ENCODE measurements around the gene SCNN1A. TPM values are rescaled to one million over a fixed set of nuclear protein-coding genes. Genes with fewer than 3 reads are reported as not detected.

SCNN1A gene
- total and polyA plus RNA-seq, 12 donors = 0.11 to 38.0 (median 12.3) TPM

- H3K4me1 ChIP-seq (replicated peaks in 1 of 2) = peaks cover 35 to 91% of the 10 kb centered on the region in 2 donors
- peak in 2 of 7 donors; percentile 15 to 17 for DNase-seq
- H3K27me3 ChIP-seq = no peaks in the 10 kb centered on the region
- H3K36me3 ChIP-seq (replicated peaks in 1 of 2) = peaks cover 0 to 60% of the 10 kb centered on the region in 2 donors
- H3K9me3 ChIP-seq (replicated peaks in 1 of 3) = no peaks in the 10 kb centered on the region
- intact Hi-C loops (cut with DNase I) = loop anchor here (5.0 to 10.0 kb wide), 3 partner anchors 55 to 217 kb away; partner anchors contain the start of gene LTBR (in 1 of the 2)
- peak overlapping the region in 2 of 5 donors; percentile 4 to 51 for H3K27ac ChIP-seq
- H3K4me3 ChIP-seq = no peak overlapping the region
- WGBS, 4 donors = 64 to 71% (median 69%) methylated on average over 29 to 33 of the region's 33 CpGs
- TF ChIP-seq CTCF (IDR thresholded peaks at IDR 0.05) (no peak), POLR2A (IDR thresholded peaks at IDR 0.05) (no peak)
Measured at GRCh38 chr12:6327229-6328041, 47.9 kb downstream of the SCNN1A start.

GRCh38 chr12:6326316-6327228, 48.8 kb downstream of the SCNN1A start:
- Histone ChIP-seq H3K27me3 (no peaks in the 10 kb centered on the region), H3K27ac (peak overlapping the region in 3 of 5 donors; percentile 26 to 79 (median 51)), H3K36me3 (replicated peaks in 1 of 2) (peaks cover 0 to 51% of the 10 kb centered on the region in 2 donors), H3K4me3 (no peak overlapping the region), H3K4me1 (replicated peaks in 1 of 2) (peaks cover 35 to 93% of the 10 kb centered on the region in 2 donors), H3K9me3 (replicated peaks in 1 of 3) (no peaks in the 10 kb centered on the region)
- TF ChIP-seq POLR2A (IDR thresholded peaks at IDR 0.05) = peak in 1 of 2 donors; percentile 22
- TF ChIP-seq CTCF (IDR thresholded peaks at IDR 0.05) = peak; percentile 28 to 67 (median 53)
- 41 to 49% (median 44%) methylated on average over 20 to 21 of the region's 21 CpGs for whole genome bisulfite sequencing, 4 donors
- intact Hi-C loops (cut with DNase I) = loop anchor here (5.0 to 10.0 kb wide), 3 partner anchors 56 to 218 kb away; partner anchors contain the start of gene LTBR (in 1 of the 2)
- DNase-seq = peak in 6 of 7 donors; percentile 63 to 82 (median 72)

- Histone ChIP-seq H3K4me1 (replicated peaks in 1 of 2) (peaks cover 35 to 79% of the 10 kb centered on the region in 2 donors), H3K4me3 (no peak overlapping the region), H3K36me3 (replicated peaks in 1 of 2) (peaks cover 0 to 37% of the 10 kb centered on the region in 2 donors), H3K9me3 (replicated peaks in 1 of 3) (no peaks in the 10 kb centered on the region), H3K27ac (peak overlapping the region in 4 of 5 donors; percentile 4 to 90 (median 66)), H3K27me3 (no peaks in the 10 kb centered on the region)
- TF ChIP-seq CTCF (IDR thresholded peaks at IDR 0.05) (no peak), POLR2A (IDR thresholded peaks at IDR 0.05) (peak in 1 of 2 donors; percentile 10)
- peak in 2 of 7 donors; percentile 30 to 45 for DNase-seq
- WGBS, 4 donors = 55 to 69% (median 65%) methylated on average over 6 of the region's 6 CpGs
- intact Hi-C loops (cut with DNase I) = loop anchor here (5.0 to 10.0 kb wide), 3 partner anchors 57 to 220 kb away; partner anchors contain the start of gene LTBR (in 1 of the 2)
Measured at GRCh38 chr12:6324936-6325750, 50.2 kb downstream of the SCNN1A start.

Data from adrenal gland (tissue), 12 donors.